ENCODE data around the gene GPD2. TPM values are rescaled to one million over a fixed set of nuclear protein-coding genes. Genes with fewer than 3 reads are reported as not detected.

GPD2 gene
- total RNA-seq, 1 donor, result 59.7 TPM

DNA sequence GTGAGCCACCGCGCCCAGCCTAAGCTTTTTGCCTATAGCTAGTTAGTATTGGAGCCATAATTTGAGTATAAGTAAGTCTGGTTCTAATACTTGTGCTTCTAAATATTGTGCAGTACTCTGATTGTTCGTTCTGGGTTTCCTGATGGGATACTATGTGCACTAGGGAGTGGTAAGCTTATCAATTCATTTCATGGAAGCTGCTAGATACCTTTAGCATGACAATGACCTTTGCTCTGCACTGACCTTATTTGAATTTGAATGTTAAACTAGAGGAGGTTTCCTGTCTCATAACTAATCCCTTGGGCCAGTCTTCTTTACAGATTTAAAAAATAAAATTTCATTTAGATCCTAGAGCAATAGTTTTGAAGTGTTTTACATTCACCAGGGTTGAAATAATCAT lies 125.1 kb downstream of the GPD2 start:
- DNase-seq (ENCODE audit: insufficient read length, low spot score, missing footprints), result no peak
- Histone ChIP-seq H2AFZ (ENCODE audit: low read length) (no peak overlapping the region), H3K4me2 (ENCODE audit: insufficient read depth, low read length) (no peak overlapping the region), H4K20me1 (ENCODE audit: insufficient read depth, low read length) (no peaks in the 10 kb centered on the region), H3K27me3 (ENCODE audit: insufficient read depth, low read length) (no peaks in the 10 kb centered on the region), H3K4me1 (ENCODE audit: insufficient read depth, low read length) (peaks cover 11% of the 10 kb centered on the region), H3K4me3 (ENCODE audit: insufficient read depth, low read length) (no peak overlapping the region), H3K36me3 (ENCODE audit: insufficient read depth, low read length) (peaks cover 4% of the 10 kb centered on the region), H3K79me2 (ENCODE audit: insufficient read depth, low read length) (no peaks in the 10 kb centered on the region), H3K27ac (ENCODE audit: low read depth, low read length) (no peak overlapping the region), H3K9me3 (ENCODE audit: low read depth, low read length) (no peaks in the 10 kb centered on the region)
- TF ChIP-seq, protein P1, sequence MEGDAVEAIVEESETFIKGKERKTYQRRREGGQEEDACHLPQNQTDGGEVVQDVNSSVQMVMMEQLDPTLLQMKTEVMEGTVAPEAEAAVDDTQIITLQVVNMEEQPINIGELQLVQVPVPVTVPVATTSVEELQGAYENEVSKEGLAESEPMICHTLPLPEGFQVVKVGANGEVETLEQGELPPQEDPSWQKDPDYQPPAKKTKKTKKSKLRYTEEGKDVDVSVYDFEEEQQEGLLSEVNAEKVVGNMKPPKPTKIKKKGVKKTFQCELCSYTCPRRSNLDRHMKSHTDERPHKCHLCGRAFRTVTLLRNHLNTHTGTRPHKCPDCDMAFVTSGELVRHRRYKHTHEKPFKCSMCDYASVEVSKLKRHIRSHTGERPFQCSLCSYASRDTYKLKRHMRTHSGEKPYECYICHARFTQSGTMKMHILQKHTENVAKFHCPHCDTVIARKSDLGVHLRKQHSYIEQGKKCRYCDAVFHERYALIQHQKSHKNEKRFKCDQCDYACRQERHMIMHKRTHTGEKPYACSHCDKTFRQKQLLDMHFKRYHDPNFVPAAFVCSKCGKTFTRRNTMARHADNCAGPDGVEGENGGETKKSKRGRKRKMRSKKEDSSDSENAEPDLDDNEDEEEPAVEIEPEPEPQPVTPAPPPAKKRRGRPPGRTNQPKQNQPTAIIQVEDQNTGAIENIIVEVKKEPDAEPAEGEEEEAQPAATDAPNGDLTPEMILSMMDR (IDR thresholded peaks at IDR 0.05; ENCODE audit: extremely low read depth, low read depth, low read length), result no peak

DNA sequence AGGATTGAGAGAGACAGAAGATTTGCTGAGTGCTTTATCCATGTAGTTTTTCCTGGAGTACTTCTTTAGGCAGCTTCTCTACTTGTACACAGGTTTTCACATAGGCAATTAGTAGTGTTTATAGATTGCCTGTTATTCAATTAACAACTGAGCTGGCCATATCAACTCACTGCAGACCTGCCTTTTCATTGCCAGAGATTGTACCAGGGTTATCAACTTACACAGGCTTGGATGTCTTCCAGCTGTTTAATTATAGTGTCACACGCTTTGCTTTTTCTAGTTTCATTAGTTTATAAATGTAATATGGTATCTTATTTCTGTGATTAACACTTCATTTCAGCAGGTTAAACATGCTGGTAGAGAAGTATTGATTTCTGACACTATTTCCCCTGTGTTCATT lies 125.9 kb downstream of the GPD2 start:
- Histone ChIP-seq H3K9me3 (ENCODE audit: low read depth, low read length) (no peaks in the 10 kb centered on the region), H3K79me2 (ENCODE audit: insufficient read depth, low read length) (no peaks in the 10 kb centered on the region), H3K27me3 (ENCODE audit: insufficient read depth, low read length) (no peaks in the 10 kb centered on the region), H3K4me1 (ENCODE audit: insufficient read depth, low read length) (peaks cover 11% of the 10 kb centered on the region), H4K20me1 (ENCODE audit: insufficient read depth, low read length) (no peaks in the 10 kb centered on the region), H2AFZ (ENCODE audit: low read length) (no peak overlapping the region), H3K36me3 (ENCODE audit: insufficient read depth, low read length) (peaks cover 4% of the 10 kb centered on the region), H3K4me3 (ENCODE audit: insufficient read depth, low read length) (no peak overlapping the region), H3K27ac (ENCODE audit: low read depth, low read length) (no peak overlapping the region), H3K4me2 (ENCODE audit: insufficient read depth, low read length) (no peak overlapping the region)
- no peak for DNase-seq (ENCODE audit: insufficient read length, low spot score, missing footprints)
- TF ChIP-seq, protein P1 (IDR thresholded peaks at IDR 0.05; ENCODE audit: extremely low read depth, low read depth, low read length), result no peak

DNA sequence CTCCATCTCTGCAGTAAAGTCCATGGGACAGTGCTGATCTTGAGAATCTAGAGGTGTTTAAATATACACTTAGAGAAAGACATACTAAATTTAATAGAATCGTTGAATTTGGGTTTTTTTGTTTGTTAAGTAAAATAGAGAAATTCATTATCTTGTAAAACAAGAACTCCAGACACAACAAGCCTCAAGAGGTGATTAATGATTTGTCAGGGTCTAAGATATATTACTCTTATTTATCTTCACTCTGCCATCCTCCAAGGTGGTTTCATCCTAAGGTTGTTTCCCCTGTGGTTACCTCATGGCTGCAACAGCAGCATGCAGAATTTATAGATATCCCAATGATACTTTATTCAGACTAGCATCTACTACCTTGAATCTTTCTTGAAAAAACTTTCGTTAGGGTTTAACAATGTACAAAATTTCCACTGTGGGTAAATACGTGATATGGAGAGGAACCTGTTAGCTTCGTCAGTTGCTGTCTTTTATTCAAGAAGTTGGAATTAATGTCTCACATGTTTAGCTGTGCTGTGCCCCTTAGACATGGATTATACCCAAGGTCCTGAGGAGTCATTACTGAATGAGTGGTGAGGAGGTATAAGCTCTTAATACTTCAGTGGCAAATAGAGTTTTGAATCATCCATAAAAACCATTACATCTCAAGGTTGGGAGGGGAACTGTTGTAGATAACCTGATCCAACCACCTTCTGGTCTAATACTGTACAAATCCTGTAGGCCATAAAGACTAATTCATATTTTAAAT lies 128.0 kb downstream of the GPD2 start:
- H3K27me3 ChIP-seq (ENCODE audit: insufficient read depth, low read length), result no peaks in the 10 kb centered on the region
- H3K4me2 ChIP-seq (ENCODE audit: insufficient read depth, low read length), result no peak overlapping the region
- H4K20me1 ChIP-seq (ENCODE audit: insufficient read depth, low read length), result no peaks in the 10 kb centered on the region
- H3K27ac ChIP-seq (ENCODE audit: low read depth, low read length), result peak overlapping the region; percentile 89
- TF ChIP-seq, protein P1 (IDR thresholded peaks at IDR 0.05; ENCODE audit: extremely low read depth, low read depth, low read length), result no peak
- DNase-seq (ENCODE audit: insufficient read length, low spot score, missing footprints), result no peak
- no peaks in the 10 kb centered on the region for H3K9me3 ChIP-seq (ENCODE audit: low read depth, low read length)
- H3K4me3 ChIP-seq (ENCODE audit: insufficient read depth, low read length), result no peak overlapping the region
- H3K79me2 ChIP-seq (ENCODE audit: insufficient read depth, low read length), result no peaks in the 10 kb centered on the region
- H3K4me1 ChIP-seq (ENCODE audit: insufficient read depth, low read length), result peaks cover 11% of the 10 kb centered on the region
- H3K36me3 ChIP-seq (ENCODE audit: insufficient read depth, low read length), result peaks cover 3% of the 10 kb centered on the region
- H2AFZ ChIP-seq (ENCODE audit: low read length), result no peak overlapping the region

DNA sequence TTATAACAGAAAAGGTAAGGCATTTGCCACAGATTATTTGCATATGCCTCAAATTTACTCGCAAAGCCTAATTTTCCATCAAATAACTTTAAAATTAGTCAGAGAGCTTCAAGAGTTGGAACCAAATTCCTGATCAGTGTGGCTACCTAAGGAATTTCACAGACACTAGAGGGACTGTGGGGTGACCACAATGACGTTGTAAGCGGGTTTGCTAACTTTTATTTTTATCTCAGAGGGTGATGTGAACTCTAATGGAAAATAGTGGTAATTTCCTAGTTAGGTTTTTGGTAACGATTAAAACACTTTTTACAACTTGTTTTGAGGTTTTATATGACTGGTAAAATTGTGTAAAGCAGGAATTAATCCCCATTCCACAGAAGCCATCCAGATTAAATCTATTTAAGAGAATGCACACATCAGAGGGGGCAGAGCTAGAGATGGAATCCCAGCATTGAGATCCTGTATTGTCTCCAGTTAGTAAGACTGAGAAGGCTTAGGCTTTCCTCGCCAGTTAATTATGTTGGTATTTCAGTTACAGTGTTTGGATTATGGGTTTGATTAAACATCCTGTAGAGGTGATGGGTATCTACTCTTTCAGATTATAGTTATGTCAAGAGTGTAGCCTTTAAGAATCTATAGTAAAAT lies 129.0 kb downstream of the GPD2 start:
- no peaks in the 10 kb centered on the region for H3K27me3 ChIP-seq (ENCODE audit: insufficient read depth, low read length)
- H3K36me3 ChIP-seq (ENCODE audit: insufficient read depth, low read length), result peaks cover 3% of the 10 kb centered on the region
- no peaks in the 10 kb centered on the region for H3K9me3 ChIP-seq (ENCODE audit: low read depth, low read length)
- H3K4me1 ChIP-seq (ENCODE audit: insufficient read depth, low read length), result peaks cover 11% of the 10 kb centered on the region
- H3K4me3 ChIP-seq (ENCODE audit: insufficient read depth, low read length), result no peak overlapping the region
- TF ChIP-seq, protein P1 (IDR thresholded peaks at IDR 0.05; ENCODE audit: extremely low read depth, low read depth, low read length), result no peak
- H3K4me2 ChIP-seq (ENCODE audit: insufficient read depth, low read length), result peak overlapping the region; percentile 33
- peak overlapping the region; percentile 10 for H2AFZ ChIP-seq (ENCODE audit: low read length)
- H3K27ac ChIP-seq (ENCODE audit: low read depth, low read length), result peak overlapping the region; percentile 89
- H3K79me2 ChIP-seq (ENCODE audit: insufficient read depth, low read length), result no peaks in the 10 kb centered on the region
- peak; percentile 44 for DNase-seq (ENCODE audit: insufficient read length, low spot score, missing footprints)
- no peaks in the 10 kb centered on the region for H4K20me1 ChIP-seq (ENCODE audit: insufficient read depth, low read length)

Measured in osteoblast (primary cell).